ENCODE data around the gene NDUFS6.
"Not testable (repeated sequence)": the region's sequence is repeated elsewhere in the genome, so short reads cannot be mapped to it uniquely, and the experiment has no call there.

The NDUFS6 gene

GRCh38 chr5:1836891-1837880 lies 36.0 kb downstream of the NDUFS6 start:
- CTCF ChIA-PET, result no interaction called here
- no peak for DNase-seq (ENCODE audit: low spot score)
- POLR2A ChIA-PET (ENCODE audit: low non-redundant PET), result no interaction called here
- TF ChIP-seq, protein P1, sequence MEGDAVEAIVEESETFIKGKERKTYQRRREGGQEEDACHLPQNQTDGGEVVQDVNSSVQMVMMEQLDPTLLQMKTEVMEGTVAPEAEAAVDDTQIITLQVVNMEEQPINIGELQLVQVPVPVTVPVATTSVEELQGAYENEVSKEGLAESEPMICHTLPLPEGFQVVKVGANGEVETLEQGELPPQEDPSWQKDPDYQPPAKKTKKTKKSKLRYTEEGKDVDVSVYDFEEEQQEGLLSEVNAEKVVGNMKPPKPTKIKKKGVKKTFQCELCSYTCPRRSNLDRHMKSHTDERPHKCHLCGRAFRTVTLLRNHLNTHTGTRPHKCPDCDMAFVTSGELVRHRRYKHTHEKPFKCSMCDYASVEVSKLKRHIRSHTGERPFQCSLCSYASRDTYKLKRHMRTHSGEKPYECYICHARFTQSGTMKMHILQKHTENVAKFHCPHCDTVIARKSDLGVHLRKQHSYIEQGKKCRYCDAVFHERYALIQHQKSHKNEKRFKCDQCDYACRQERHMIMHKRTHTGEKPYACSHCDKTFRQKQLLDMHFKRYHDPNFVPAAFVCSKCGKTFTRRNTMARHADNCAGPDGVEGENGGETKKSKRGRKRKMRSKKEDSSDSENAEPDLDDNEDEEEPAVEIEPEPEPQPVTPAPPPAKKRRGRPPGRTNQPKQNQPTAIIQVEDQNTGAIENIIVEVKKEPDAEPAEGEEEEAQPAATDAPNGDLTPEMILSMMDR (conservative IDR thresholded peaks at IDR 0.05; ENCODE audit: low read depth), result no peak
- H3K27ac ChIP-seq, result no peak overlapping the region

GRCh38 chr5:1838013-1838412 lies 36.8 kb downstream of the NDUFS6 start:
- CTCF ChIA-PET, result no interaction called here
- no peak for DNase-seq (ENCODE audit: low spot score)
- POLR2A ChIA-PET (ENCODE audit: low non-redundant PET), result no interaction called here
- TF ChIP-seq, protein P1 (conservative IDR thresholded peaks at IDR 0.05; ENCODE audit: low read depth), result no peak
- H3K27ac ChIP-seq, result no peak overlapping the region

DNA sequence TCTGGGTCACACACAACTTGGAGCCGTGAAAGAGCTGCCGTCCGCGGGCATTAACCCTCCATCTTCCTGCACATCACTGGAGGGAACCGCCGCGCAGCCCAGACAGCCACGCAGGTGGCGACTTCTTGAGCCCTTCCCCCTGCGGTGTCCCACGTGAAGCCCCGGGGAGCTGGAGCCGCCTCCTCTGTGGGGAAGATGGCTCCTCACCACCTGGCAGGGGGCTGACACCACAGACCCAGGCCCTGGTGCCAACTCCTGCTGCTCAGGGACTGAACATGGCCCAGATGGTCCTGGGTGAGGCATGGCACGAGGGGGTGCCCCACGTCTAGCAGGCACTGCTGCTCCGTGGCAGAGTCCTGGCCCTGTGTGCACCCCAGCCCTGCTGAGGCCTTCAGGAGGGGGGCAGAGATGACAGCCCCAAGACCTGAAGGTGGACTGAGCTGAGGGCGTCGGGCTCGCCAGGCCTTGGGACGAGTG lies 38.9 kb downstream of the NDUFS6 start:
- TF ChIP-seq, protein P1 (conservative IDR thresholded peaks at IDR 0.05; ENCODE audit: low read depth), result no peak
- no peak overlapping the region for H3K27ac ChIP-seq
- no peak for DNase-seq (ENCODE audit: low spot score)
- ChIA-PET POLR2A (ENCODE audit: low non-redundant PET) (no interaction called here), CTCF (interaction anchor here (0.5 kb wide), 1 partner anchor 116 kb away, joined by 5 read pairs; no protein-coding TSS in a partner anchor)

- TF ChIP-seq, protein P1 (conservative IDR thresholded peaks at IDR 0.05; ENCODE audit: low read depth), result no peak
- POLR2A ChIA-PET (ENCODE audit: low non-redundant PET), result no interaction called here
- CTCF ChIA-PET, result no interaction called here
- DNase-seq (ENCODE audit: low spot score), result no peak
- H3K27ac ChIP-seq, result no peak overlapping the region
Measured at GRCh38 chr5:1840741-1841521, 39.7 kb downstream of the NDUFS6 start.

GRCh38 chr5:1842004-1842819 lies 41.0 kb downstream of the NDUFS6 start:
- ChIA-PET CTCF (interaction anchor here (0.5 to 0.6 kb wide), 2 partner anchors 1158 to 1828 kb away, joined by 3 to 5 read pairs; no protein-coding TSS in a partner anchor), POLR2A (ENCODE audit: low non-redundant PET) (no interaction called here)
- TF ChIP-seq, protein P1 (conservative IDR thresholded peaks at IDR 0.05; ENCODE audit: low read depth), result no peak
- DNase-seq (ENCODE audit: low spot score), result no peak
- no peak overlapping the region for H3K27ac ChIP-seq

- DNase-seq (ENCODE audit: low spot score); H3K27ac ChIP-seq; POLR2A ChIA-PET (ENCODE audit: low non-redundant PET); CTCF ChIA-PET: not testable (repeated sequence)
Measured at GRCh38 chr5:1843761-1844160, 42.6 kb downstream of the NDUFS6 start.
